Choroid plexus epithelial cell (primary cell): Measurements from ENCODE around the gene THAP7.

Experiments
- DNase-seq: peaks from one replicate; pipeline ENCODE4 v3.0.0-alpha.2; 2010; ENCODE audit warnings: low read depth
- H3K4me3 ChIP-seq: 2 replicates; pipeline ENCODE4 v1.5.1; 2011; ENCODE audit warnings: low read depth, mild to moderate bottlenecking, control low read depth, low read length, moderate library complexity
- TF ChIP-seq, protein P1 (sequence below): conservative IDR thresholded peaks from 2 replicates; pipeline ENCODE4 v1.5.1; 2011; ENCODE audit warnings: low read depth, mild to moderate bottlenecking, control low read depth, inconsistent platforms, low read length, moderate library complexity

THAP7 gene

DNA sequence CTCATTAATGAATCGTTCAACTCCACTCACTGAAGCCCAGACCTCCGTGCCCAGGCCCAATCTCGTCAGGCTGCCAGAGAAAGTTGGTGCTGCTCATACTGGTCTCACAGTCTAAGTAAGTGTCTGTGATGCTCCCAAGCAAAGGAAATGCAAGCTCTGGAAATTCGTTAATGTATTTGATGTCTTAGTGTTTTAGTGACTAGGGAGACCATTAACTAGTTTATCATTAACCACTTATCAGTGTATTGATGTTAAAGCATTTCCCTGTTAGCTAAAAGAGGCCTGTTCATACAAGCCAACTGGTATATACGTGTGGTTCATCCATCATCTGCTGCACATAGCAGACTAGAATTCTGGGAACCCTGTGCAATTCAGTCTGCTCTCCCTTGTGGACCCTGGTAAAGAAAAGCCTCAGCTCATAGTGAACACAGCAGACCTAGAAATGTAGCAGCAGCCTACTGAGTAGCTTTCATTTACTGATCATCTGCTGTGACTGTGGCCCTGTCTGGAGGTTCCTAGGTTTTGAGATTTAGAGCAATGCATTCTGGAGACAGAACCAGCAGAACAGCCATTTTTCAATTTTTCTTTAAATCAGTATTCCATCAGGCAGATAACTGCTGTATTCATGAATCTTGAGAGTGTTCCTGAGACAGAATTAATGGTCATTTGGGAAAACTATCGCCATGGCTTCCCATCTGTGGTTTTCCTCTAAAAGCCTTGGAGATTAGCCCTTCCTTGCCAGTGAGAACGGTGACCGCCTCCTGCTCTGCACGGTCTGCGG is 50.6 kb downstream of the THAP7 start:
- TF ChIP-seq, protein P1, sequence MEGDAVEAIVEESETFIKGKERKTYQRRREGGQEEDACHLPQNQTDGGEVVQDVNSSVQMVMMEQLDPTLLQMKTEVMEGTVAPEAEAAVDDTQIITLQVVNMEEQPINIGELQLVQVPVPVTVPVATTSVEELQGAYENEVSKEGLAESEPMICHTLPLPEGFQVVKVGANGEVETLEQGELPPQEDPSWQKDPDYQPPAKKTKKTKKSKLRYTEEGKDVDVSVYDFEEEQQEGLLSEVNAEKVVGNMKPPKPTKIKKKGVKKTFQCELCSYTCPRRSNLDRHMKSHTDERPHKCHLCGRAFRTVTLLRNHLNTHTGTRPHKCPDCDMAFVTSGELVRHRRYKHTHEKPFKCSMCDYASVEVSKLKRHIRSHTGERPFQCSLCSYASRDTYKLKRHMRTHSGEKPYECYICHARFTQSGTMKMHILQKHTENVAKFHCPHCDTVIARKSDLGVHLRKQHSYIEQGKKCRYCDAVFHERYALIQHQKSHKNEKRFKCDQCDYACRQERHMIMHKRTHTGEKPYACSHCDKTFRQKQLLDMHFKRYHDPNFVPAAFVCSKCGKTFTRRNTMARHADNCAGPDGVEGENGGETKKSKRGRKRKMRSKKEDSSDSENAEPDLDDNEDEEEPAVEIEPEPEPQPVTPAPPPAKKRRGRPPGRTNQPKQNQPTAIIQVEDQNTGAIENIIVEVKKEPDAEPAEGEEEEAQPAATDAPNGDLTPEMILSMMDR, result no peak
- H3K4me3 ChIP-seq, result no peak overlapping the region
- no peak for DNase-seq

DNA sequence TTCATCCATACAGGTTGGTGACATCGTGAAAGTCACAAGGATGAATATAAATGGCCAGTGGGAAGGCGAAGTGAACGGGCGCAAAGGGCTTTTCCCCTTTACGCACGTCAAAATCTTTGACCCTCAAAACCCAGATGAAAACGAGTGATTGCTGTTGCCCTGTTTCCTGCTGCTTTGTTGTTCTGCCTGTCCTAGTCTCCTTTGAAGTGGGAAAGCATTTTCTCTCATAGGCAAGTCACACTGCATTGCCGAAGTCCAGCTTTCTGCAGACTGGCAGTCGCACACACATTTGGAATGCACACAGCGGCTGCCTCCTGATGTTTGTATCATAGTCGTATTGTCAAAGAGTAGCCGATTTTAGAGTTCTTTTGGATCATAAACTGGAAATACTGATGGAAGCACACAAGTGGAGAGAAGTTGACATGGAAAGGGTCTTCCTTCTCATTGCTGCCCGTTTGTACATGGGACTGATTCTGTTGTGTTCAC is 52.2 kb downstream of the THAP7 start:
- DNase-seq, result no peak
- H3K4me3 ChIP-seq, result no peak overlapping the region
- TF ChIP-seq, protein P1, result no peak
